Stimulated activated CD4-positive, alpha-beta T cell treated with anti-CD3 and anti-CD28 coated beads, Interleukin-2, amount 100 ng/mL, for 48 hours (primary cell): ENCODE measurements around the gene FAR2.
"Not testable (repeated sequence)": the region's sequence is repeated elsewhere in the genome, so short reads cannot be mapped to it uniquely, and the experiment has no call there.

Source experiments
- DNase-seq, 2 donors: peaks; one replicate each; pipeline ENCODE4 v3.0.0-alpha.2; 2020

The FAR2 gene

GRCh38 chr12:29148911-29149690 lies at the start of gene FAR2:
Gene FAR2 (plus strand): TSS chr12:29149278. CDS start chr12:29270450, 121,172 bp downstream.
- peak; percentile 29 to 39 for DNase-seq

- no peak for DNase-seq
Measured at GRCh38 chr12:29102741-29103140, 46.3 kb upstream of the FAR2 start.

- peak; percentile 16 to 17 for DNase-seq
Measured at GRCh38 chr12:29103539-29103974, 45.5 kb upstream of the FAR2 start.

GRCh38 chr12:29104516-29104915 lies 44.6 kb upstream of the FAR2 start:
- DNase-seq, result no peak

GRCh38 chr12:29110506-29111442 lies 38.3 kb upstream of the FAR2 start:
- DNase-seq, result no peak

- no peak for DNase-seq
Measured at GRCh38 chr12:29113101-29113500, 36.0 kb upstream of the FAR2 start.

GRCh38 chr12:29116414-29116813 lies 32.7 kb upstream of the FAR2 start:
- no peak for DNase-seq

- DNase-seq, result no peak
Measured at GRCh38 chr12:29131539-29131938, 17.5 kb upstream of the FAR2 start.

- DNase-seq, result no peak
Measured at GRCh38 chr12:29132316-29132715, 16.8 kb upstream of the FAR2 start.

GRCh38 chr12:29133181-29133580 lies 15.9 kb upstream of the FAR2 start:
- no peak for DNase-seq

GRCh38 chr12:29133680-29134079 lies 15.4 kb upstream of the FAR2 start:
- DNase-seq, result no peak

GRCh38 chr12:29138256-29138655 lies 10.8 kb upstream of the FAR2 start:
- DNase-seq, result not testable (repeated sequence)

- not testable (repeated sequence) for DNase-seq
Measured at GRCh38 chr12:29138855-29139254, 10.2 kb upstream of the FAR2 start.

GRCh38 chr12:29145372-29146170 lies 3.5 kb upstream of the FAR2 start:
- DNase-seq, result no peak

GRCh38 chr12:29146196-29146595 lies 2.9 kb upstream of the FAR2 start:
- no peak for DNase-seq

- no peak for DNase-seq
Measured at GRCh38 chr12:29147731-29148595, 1.1 kb upstream of the FAR2 start.

GRCh38 chr12:29148596-29148910 lies 525 bp upstream of the FAR2 start:
- peak; percentile 7 to 8 for DNase-seq

- peak in 1 of 2 donors; percentile 7 for DNase-seq
Measured at GRCh38 chr12:29149691-29150281, 708 bp downstream of the FAR2 start.

- DNase-seq, result no peak
Measured at GRCh38 chr12:29150462-29150861, 1.4 kb downstream of the FAR2 start.

- no peak for DNase-seq
Measured at GRCh38 chr12:29152223-29152868, 3.3 kb downstream of the FAR2 start.
